NCI-H128 (cell line): Measurements from ENCODE around the gene PHLDA2.
"Not testable (repeated sequence)": the region's sequence is repeated elsewhere in the genome, so short reads cannot be mapped to it uniquely, and the experiment has no call there.

Experiments used
- DNase-seq: peaks from one replicate; lab custom pipeline; 2025; ENCODE audit not compliant: unreplicated experiment; lab: John Stamatoyannopoulos, UW

PHLDA2 gene

DNA sequence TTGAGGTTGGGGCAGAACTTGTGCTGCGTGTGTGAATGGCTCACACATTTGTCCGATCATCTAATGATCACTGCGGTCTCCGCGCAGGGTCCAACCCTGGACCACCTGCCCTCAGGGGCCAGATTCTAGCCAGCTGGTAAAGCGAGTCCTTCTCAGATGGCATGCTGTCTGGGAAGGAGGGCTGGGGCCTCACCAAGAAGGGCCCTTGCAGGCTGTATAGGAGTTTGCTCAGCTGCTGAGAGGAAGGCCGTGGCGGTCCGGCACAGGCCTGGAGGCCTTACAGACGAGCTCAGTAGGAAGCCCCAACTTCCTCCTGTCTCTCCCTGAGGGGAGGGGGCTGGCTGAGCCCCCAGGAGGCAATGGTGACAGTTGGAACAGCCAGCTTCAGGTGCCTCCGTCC lies 13.7 kb downstream of the PHLDA2 start:
- DNase-seq = no peak

GRCh38 chr11:2914455-2915195 lies 14.6 kb downstream of the PHLDA2 start:
- DNase-seq = no peak

DNA sequence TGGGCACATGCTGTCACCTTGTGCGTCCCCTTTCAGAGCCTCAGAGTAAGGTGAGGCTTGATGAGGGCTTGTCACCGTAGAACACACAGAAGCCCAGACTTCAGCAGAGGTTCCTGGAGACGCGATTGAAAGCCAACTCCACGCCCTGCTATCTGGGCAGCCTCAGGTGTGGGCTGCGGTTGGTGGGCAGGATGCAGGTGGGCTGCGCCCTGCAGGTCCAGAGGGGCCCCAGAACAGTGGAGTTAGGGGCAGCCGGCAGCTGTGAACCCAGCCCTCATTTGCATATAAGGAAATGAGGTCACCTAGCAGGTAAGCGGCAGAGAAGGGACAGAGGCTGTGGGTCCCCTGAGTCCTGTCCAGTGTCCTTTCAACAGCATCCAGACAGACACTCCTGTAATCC lies 15.4 kb downstream of the PHLDA2 start:
- no peak for DNase-seq

DNA sequence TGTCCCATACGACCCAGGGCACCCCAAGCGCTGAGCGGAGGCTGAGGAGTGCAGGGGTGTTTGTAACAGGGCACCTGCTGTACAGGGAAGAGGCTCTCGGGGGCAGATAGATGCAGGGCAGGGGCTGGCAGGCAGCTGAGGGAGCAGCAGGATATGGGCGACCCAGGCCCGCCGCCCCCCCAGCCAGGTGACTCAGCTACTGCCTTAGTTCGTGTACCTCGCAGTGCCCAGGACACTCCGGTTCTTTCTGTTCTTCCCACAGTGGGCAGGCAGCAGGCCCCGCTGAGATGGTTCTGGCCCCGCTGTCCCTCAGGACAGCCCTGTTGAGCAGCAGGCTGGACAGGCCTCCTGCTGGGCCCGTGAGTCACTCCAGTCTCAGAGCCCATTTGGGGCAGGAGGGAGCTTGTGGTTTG lies 16.2 kb downstream of the PHLDA2 start:
- no peak for DNase-seq

DNA sequence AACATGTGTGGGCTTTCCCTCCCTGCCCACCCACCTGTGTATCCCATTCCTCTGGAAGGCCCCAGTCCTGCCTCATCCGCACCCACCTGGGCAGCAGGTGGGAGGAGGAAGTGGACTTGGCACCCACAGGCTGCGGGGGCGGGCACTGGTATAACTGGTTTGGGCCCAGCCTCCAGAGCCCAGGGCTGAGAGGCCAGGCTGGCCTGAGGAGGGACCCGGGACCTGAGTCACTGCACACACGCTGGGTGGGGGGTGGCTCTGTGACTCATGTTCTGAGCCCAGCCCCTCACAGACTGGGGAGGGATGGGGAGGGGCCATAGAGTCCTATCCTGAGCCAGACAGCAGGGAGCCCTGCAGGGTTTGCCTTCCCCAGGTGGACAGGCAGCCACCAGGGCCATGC lies 16.7 kb downstream of the PHLDA2 start:
- no peak for DNase-seq

DNA sequence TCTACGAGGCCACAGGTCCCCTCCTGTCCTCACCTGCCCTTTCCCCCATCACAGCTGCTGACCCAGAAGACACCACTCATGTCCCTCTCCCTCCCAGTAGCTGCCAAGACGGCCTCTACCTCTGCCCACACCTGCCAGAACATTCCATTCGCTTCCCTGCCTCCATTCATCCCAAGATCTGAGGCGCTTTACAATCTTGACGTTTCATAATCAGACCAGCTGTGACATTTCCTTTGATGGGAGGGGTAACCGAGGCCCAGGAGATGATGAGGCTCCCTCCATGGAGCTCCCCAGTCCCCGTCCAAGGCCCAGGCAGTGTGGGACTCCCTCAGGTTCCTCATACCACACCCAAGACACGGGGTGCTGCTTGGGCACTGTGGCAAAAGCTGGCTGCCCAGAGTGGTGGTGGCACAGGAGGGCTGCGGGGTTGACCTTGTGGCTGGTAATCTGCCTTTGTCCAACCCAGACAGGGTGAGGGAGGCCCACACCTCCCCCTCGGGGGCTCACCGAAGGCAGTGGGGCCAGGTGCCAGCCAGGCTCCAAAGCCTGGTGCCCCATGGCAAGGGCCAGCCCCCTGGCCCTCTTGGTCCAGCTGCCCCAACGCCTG lies 17.3 kb downstream of the PHLDA2 start:
- no peak for DNase-seq

- DNase-seq = no peak
Measured at GRCh38 chr11:2911088-2911784, 18.0 kb downstream of the PHLDA2 start.

DNA sequence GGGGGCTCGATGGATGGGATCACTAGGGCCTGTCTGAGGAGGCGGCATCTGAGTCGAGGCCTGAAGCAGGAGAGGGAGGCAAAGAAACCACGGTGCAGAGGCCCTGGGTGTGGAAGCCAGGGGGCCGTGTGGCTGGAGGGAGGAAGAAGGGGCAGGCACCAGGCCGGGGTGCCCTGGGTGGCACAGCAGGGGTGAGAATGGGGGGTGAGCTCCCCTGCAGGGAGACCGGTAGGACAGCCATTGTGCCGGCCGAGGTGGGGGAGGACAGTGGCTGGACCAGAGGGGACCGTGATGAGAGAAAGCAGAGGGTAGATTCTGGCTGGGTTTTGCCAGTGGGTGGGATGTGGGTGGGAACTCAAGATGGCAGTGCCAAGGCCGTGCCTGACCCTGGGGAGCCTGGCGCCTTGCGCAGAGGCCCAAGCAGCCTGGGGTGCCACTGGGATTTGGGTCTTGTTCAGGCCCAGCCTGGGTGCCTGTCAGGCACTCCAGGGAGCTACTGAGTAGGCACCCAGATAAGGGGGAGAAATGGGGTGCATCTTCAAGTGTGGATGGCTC lies 18.7 kb downstream of the PHLDA2 start:
- no peak for DNase-seq

DNA sequence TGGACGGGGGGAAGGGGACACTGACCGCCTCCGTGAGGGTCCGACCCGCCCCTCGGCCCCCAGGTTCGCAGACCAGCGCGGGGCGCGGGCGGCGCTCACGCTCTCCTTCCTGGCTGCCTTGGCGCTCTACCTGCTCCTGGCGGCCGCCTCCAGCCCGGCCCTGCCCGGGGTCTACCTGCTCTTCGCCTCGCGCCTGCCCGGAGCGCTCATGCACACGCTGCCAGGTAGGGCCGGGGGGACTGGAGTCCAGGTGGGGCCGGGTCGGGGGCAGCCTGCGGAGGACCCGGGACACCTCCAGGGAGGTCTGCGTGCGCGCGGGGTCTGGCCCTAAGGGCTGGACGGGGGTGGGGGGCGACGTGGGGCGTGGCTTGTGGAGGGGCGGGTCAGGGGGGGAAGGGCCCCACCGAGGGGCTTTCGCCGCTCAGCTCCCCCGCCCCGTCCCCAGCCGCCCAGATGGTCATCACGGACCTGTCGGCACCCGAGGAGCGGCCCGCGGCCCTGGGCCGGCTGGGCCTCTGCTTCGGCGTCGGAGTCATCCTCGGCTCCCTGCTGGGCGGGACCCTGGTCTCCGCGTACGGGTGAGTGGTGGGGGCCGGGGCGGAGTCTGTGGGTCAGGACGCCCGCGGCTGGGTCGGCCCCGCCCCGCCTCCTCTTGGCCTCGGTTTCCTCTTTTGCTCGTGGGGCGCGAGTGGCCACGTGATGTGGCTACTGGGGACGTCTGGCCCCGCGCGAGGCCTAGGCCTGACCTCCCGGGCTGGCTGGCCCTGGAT lies 19.9 kb downstream of the PHLDA2 start:
- DNase-seq = no peak

- DNase-seq = no peak
Measured at GRCh38 chr11:2908130-2908529, 21.1 kb downstream of the PHLDA2 start.

DNA sequence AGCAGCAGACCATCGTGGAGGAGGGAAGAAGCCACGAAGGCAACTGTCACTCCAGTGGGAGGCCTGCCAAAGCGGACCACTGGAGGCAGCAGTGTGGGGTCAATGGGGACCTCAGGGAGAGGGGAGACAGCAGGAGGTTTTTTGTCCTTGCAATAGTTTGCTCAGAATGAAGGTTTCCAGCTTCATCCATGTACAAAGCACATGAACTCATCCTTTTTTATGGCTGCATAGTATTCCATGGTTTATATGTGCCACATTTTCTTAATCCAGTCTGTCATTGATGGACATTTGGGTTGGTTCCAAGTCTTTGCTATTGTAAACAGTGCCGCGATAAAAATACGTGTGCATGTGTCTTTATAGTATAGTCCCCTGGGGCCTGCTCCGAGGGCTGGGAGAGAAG lies 23.9 kb downstream of the PHLDA2 start:
- DNase-seq = not testable (repeated sequence)

DNA sequence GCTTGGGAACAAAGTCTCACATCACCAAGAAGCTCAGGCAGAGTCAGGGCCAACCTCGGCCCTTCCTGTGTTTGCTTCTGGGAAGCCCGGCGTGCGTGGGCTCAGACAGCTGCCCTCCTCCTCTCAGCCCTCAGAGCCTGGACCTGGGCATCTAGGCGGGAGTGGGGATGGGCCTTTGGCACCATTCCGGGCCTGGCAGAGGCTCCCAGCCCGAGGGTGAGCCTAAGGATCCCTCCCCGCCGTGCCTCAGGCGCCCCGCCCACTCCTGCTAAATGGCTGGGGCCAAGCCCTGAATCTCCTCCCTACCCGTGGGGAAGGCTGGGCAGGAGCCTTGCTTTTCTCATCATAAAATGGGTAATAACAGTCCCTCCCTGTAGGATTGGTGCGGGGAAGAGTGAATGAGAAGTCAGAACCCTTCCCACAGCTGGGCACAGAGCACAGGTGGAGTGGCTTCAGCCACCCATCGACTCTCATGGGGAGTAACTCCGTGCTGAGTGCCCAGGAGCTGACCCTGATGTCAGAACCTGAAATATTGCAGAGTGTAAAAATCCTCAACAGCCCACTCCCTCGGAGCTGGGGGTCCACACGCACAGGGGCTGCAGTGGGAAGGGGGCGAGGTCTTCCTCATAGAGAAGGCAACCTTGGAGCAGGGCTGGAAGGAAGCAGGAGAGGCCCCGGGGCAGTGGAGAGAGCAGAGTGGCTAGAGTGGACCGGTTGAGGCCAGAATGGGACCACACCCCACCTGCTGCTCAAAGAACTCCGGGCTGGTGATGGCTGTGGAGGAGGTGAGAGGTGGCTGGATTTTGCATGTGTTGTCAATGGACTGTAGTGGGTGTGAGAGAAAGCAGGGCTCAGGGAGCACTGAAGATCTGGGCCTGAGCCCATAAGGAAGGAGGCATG lies 24.8 kb downstream of the PHLDA2 start:
- no peak for DNase-seq

DNA sequence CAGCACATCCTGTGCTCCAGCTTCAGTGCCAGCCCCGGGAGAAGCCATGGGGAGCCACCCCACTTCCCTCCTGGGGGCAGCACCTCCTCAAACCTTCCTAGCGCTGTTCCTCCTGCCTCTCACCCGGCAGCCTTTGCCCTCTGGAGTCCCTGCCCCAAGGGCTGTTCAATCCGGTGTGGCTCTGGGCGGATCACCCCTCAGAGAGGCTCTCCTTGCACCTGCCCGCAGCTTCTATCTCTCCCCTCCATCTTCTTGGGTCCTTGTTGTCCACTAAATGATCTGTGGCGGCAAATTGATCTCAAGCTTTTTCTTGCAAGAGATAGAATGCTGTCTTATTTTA lies 25.6 kb downstream of the PHLDA2 start:
- DNase-seq = no peak

GRCh38 chr11:2902784-2903671 lies 26.2 kb downstream of the PHLDA2 start:
- DNase-seq = no peak

- peak; percentile 39 for DNase-seq
Measured at GRCh38 chr11:2901854-2902783, 27.1 kb downstream of the PHLDA2 start.

GRCh38 chr11:2901196-2901796 lies 27.9 kb downstream of the PHLDA2 start:
- DNase-seq = no peak

DNA sequence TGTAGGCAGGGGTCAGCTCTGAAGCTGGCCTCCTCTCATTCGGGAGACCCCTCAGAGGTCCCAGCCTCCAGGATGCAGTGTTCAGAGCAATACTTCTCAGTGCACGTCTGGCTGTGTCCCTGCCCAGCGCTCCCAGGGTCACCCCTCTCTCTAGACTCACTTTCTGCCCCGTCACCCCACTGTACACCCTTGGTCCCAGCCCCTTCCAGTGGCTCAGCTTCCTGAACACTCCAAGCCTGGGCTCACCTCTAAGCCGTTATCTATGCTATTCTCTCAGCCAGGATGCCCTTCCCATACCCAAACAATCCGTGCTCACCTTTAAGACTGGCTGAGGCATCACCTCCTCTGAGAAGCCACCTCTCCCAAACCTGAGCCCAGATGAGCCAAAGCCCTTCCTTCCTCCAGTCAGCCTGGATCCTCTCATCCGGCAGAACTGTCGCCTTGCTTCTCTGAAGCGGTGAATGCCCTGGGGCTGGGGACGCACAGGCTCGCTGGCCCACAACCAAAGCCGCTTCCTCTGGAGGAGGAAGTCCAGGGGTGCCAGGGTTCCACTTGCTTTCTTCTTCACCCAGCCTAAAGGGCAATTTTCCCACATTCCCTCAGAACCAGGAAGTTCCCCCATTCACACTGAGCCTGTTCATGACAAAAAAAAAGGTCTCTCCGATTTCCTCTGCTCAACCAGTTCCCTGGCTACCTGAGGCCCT lies 30.0 kb downstream of the PHLDA2 start:
- DNase-seq = no peak
